SKM-1 treated with dmso at 0.1 percent for 144 hours (cell line): ENCODE data around the gene DYNC1I2.
"Not testable (repeated sequence)": the region's sequence is repeated elsewhere in the genome, so short reads cannot be mapped to it uniquely, and the experiment has no call there.

Experiments used
- DNase-seq: peaks from one replicate; lab custom pipeline; 2025; ENCODE audit not compliant: unreplicated experiment; lab: John Stamatoyannopoulos, UW

DYNC1I2 gene

DNA sequence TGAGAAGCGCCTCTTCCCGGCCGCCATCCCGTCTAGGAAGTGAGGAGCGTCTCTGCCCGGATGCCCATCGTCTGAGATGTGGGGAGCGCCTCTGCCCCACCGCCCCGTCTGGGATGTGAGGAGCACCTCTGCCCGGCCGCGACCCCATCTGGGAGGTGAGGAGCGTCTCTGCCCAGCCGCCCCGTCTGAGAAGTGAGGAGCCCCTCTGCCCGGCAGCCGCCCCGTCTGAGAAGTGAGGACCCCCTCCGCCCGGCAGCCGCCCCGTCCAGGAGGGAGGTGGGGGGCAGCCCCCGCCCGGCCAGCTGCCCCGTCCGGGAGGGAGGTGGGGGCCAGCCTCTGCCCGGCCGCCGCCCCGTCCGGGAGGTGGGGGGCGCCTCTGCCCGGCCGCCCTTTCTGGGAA is 87.3 kb downstream of the DYNC1I2 start:
- DNase-seq = not testable (repeated sequence)

DNA sequence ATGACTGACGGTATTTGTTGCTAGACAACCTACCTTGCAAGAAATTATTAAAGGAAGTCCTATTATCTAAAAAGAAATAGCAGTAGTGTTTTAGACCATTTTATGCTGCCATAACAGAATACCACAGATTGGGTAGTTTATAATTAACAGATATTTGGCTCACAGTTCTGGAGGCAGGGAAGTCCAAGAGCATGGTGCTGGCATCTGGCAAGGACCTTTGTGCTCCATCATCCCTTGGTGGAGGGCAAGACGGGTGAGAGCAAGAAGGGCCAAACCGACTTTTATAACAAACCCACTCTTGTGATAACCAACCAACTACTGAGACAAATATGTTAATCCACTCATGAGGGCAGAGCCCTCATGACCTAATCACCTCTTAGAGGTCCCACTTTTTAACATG is 91.2 kb downstream of the DYNC1I2 start:
- DNase-seq = no peak

- no peak for DNase-seq
Observed at GRCh38 chr2:171785450-171785849, 98.2 kb downstream of the DYNC1I2 start.

DNA sequence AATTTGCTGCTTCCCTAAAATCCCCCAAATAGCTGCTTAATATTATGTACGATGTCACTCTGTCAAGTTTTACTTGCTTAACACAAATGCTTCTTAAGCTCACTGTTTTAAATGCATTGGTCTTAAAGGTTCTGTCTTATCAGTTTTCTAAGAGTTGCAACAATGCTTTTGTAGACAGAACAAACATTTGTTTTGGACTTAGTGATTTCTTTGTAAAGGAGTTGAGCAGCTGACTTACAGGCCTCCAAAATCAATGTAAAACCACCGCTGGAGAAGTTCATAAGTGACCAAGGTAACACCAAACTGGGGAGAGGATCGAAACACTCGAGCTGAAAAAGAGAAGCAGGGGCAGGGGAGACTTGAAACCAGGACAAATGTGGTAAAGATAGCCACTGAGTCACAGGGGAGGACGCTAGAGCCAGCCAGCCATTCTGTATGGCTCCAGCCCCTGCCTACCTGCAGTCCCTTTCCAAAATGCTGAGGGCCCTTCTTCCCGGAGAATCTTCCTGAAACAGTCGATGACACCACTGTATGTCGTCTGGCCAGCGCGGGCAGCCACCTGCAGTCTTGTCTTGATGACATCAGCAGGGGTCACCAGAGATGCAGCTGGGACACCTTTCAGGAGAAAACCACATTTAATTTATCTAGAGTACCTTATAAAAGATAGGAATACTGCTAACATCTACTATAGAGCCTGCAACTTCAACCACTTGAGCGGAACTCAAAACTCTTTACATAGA is 100.2 kb downstream of the DYNC1I2 start:
- DNase-seq = no peak

DNA sequence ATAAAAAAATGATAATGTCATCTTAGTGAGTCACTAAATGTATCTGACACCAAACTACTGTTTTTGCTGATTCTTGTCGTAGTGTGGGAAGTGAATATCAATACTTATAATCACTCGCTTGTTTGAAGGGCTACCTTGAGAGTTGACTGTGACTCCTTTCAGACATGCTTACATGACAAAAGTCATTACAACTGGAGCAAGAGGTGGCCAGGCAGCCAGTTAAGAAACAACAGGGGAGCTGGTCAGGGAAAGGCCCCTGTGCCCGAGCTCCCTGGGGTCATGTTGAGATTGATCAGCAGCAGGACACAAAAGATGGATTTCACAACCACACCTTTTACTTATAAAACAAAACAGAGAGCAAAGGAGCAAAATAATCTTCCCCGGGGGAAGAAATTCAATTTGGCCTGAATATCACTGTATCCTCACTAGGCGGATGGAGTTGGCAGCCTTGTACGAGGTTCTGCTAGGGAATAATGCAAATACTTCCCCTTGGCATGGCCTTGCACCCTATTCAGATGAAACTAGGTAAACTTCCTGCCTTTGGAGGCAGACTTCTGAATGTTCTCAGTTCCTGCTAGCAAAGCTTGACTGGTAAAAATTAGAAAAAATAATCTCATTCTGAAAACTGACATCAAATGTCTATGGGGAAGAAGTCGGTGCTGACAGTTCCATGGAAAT is 101.2 kb downstream of the DYNC1I2 start:
- DNase-seq = no peak

DNA sequence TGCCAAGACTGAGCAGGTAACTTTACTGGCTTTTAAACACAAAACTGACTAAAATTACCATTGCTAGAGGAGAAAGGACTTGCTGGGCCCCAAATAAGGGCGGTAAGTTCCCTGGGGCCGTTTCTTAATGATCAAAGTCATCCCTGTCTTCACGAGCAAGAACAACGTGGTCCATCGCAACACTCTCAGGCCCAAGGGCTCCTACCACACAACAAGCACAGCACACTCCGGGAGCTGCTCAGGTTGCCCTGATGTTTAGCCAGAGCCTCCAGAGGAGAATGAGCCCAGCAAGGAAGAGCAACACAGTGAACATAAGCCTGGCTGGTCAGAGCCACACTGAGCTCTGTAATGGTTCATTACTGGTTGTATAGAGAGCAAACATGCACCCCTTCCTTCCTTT is 102.7 kb downstream of the DYNC1I2 start:
- no peak for DNase-seq

DNA sequence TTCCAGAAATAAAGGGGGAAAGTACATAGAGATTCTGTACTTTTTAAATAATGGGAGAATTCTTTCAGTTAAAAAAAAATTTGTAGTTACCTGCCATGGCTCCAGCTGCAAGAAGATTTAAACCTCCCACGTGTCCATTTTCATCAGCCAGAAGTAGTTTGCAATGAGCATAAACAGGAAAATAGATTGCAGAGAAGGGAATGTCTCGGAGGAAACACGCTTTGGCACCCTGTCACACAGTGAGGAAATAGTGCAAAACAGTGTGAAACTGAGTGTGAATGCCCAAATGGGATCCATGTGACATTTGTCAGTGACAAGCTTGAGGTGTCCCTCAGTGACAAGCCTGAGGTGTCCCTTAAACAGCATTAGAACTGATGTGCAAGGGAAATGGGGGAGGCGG is 104.1 kb downstream of the DYNC1I2 start:
- DNase-seq = no peak

GRCh38 chr2:171792157-171792556 is 104.9 kb downstream of the DYNC1I2 start:
- no peak for DNase-seq

- no peak for DNase-seq
Observed at GRCh38 chr2:171792886-171793580, 105.8 kb downstream of the DYNC1I2 start.

- no peak for DNase-seq
Observed at GRCh38 chr2:171793691-171794678, 106.7 kb downstream of the DYNC1I2 start.

- no peak for DNase-seq
Observed at GRCh38 chr2:171794918-171795317, 107.6 kb downstream of the DYNC1I2 start.
